ENCODE data around the gene UAP1L1. TPM values are rescaled to one million over a fixed set of nuclear protein-coding genes. Genes with fewer than 3 reads are reported as not detected.

UAP1L1 gene
- total and polyA plus RNA-seq, 9 of the 15 experiments (the other 6 are each of a cell fraction or from before 2014, with no cell fraction given), result 0.20 to 8.6 (median 3.7) TPM

DNA sequence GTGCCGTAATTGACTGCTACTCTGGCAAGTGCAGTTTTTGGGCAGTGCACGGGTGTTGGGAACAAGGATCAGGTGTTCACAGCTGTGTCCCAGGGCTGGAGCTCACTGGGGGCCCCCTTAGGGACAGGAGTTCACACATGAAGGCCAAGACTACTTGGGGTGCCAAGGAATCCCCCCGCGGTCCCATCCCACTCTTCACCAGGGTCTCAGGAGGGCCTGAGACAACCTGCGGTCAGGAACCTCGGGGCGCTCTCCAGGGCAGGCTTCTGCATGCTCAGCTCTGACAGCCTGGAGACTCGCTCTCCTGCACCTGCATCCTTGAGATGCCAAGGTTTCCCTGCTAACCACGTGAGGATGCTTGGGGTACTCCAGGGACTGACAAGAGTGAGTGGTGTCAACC lies 7.2 kb downstream of the UAP1L1 start:
- Histone ChIP-seq H3K4me3 (no peak overlapping the region), H3K27me3 (ENCODE audit: control insufficient read depth in 2 of 2, insufficient read depth in 2 of 2, low read length in 2 of 2) (no peaks in the 10 kb centered on the region), H3K36me3 (ENCODE audit: control insufficient read depth, insufficient read depth, low read length) (peaks cover 16% of the 10 kb centered on the region), H2AFZ (ENCODE audit: low read depth, low read length) (no peak overlapping the region), H4K20me1 (replicated peaks; ENCODE audit: control insufficient read depth, insufficient read depth, low read length) (no peaks in the 10 kb centered on the region), H3K9me1 (ENCODE audit: control insufficient read depth, insufficient read depth, low read length) (no peaks in the 10 kb centered on the region), H3K4me2 (ENCODE audit: insufficient read depth, low read length) (no peak overlapping the region), H3K9ac (ENCODE audit: insufficient read depth in 1 of 2, low read depth in 2 of 2, low read length in 2 of 2) (no peak overlapping the region), H3K9me3 (replicated peaks; ENCODE audit: control insufficient read depth, insufficient read depth, low read depth, low read length) (no peaks in the 10 kb centered on the region), H3K27ac (ENCODE audit: extremely low read depth, low read depth, low read length) (no peak overlapping the region; the same call in 2 of the 3 replicates), H3K4me1 (replicated peaks in 1 of 2; ENCODE audit: control insufficient read depth in 2 of 2, insufficient read depth in 2 of 2, low read length in 2 of 2) (peaks cover 32 to 76% of the 10 kb centered on the region in 2 experiments; a peak in 4 of 5 replicates), H3K79me2 (ENCODE audit: control insufficient read depth, insufficient read depth, low read length) (peaks cover 30% of the 10 kb centered on the region)
- 78% methylated on average over 9 of the region's 9 CpGs for WGBS (ENCODE audit: insufficient coverage, low coverage, missing lambda C conversion rate)
- ATAC-seq (no peak), FAIRE-seq (no peak), DNase-seq (ENCODE audit: extremely low read depth in 1 of 4, low spot score in 3 of 4) (no peak)
- ChIA-PET POLR2A (interaction anchor here (0.6 to 2.6 kb wide), 6 partner anchors 9 to 156 kb away, joined by 3 to 14 read pairs (median 4); partner anchors contain the start of genes SAPCD2 and TUBB4B), CTCF (ENCODE audit: low intra/inter-chr PET ratio) (no interaction called here)
- BruUV-seq (replicated peaks), result no TSS peak
- in situ Hi-C loops (cut with MboI), result no loop called here
- no peak for TF ChIP-seq CBFB (CRISPR knock-in tag; IDR thresholded peaks at IDR 0.05)
- TF ChIP-seq UBTF (IDR thresholded peaks at IDR 0.05; ENCODE audit: borderline replicate concordance in 1 of 2, low read depth in 2 of 2, low read length in 2 of 2), result no peak
- no peak for TF ChIP-seq ESRRB (CRISPR knock-in tag; IDR thresholded peaks at IDR 0.05; ENCODE audit: borderline replicate concordance)
- TF ChIP-seq ZNF232 (CRISPR knock-in tag; IDR thresholded peaks at IDR 0.05), result no peak
- intact Hi-C loops (cut with micrococcal nuclease), result no loop called here

Measured in K562 (cell line).